Breast epithelium (tissue), 4 donors: ENCODE results near the gene MPG. TPM values are rescaled to one million over a fixed set of nuclear protein-coding genes. Genes with fewer than 3 reads are reported as not detected.

Source experiments
- DNase-seq, 2 donors: peaks; one replicate each; pipeline ENCODE4 v3.0.0-alpha.2; 2019; ENCODE audit warnings: low spot score in 2 of 2
- H3K27ac ChIP-seq, 2 donors: fragments of 200-600 bp; sonication (generic) in 1 of 2; one replicate each; pipeline ENCODE4 v1.5.1; 2016 to 2019; ENCODE audit warnings: mild to moderate bottlenecking in 1 of 2
- H3K27me3 ChIP-seq, 2 donors: fragments of 200-600 bp; sonication (generic) in 1 of 2; one replicate each; pipeline versions ENCODE4 v1.5.1 to v1.6.0; 2017 to 2019; ENCODE audit warnings: control low read depth in 1 of 2, mild to moderate bottlenecking in 1 of 2
- H3K36me3 ChIP-seq: fragments of 200-600 bp; one replicate; pipeline ENCODE4 v1.5.1; 2019
- H3K4me1 ChIP-seq, 2 donors: fragments of 200-600 bp; sonication (generic); one replicate each; pipeline ENCODE4 v1.5.1; 2016 to 2019; ENCODE audit warnings: control low read depth in 1 of 2
- H3K4me3 ChIP-seq, 3 donors: fragments of 200-600 bp; sonication (generic); 1 replicate in 2 of 3; 2 replicates in 1 of 3; pipeline ENCODE4 v1.5.1; 2016 to 2019; ENCODE audit warnings: mild to moderate bottlenecking in 3 of 3, moderate library complexity in 2 of 3
- H3K9me3 ChIP-seq, 2 donors: fragments of 200-600 bp; sonication (generic) in 1 of 2; one replicate each; pipeline ENCODE4 v1.5.1; 2016 to 2019; ENCODE audit warnings: control low read depth in 1 of 2
- CTCF ChIP-seq, 3 donors: fragments of 450-650 bp; IDR thresholded peaks; one replicate each; pipeline ENCODE4 v1.5.1; 2016 to 2017; ENCODE audit warnings: antibody characterized with exemption in 3 of 3, mild to moderate bottlenecking in 3 of 3, moderate library complexity in 3 of 3
- POLR2A ChIP-seq: fragments of 450-650 bp; IDR thresholded peaks from one replicate; pipeline ENCODE4 v1.6.1; 2016; ENCODE audit warnings: antibody characterized with exemption, mild to moderate bottlenecking, moderate library complexity
- POLR2AphosphoS5 ChIP-seq, 3 donors: sonication (generic); formaldehyde crosslinking; IDR thresholded peaks; one replicate each; pipeline ENCODE4 v1.6.1; 2017; ENCODE audit warnings: antibody characterized with exemption in 3 of 3
- intact Hi-C: fragments of 100-400 bp; cut with DNase I; formaldehyde crosslinking; loops from one replicate; pipeline ENCODE4 v1.15.1; 2023; ENCODE audit warnings: low total_unique reads
- total RNA-seq, 3 donors: library from RNA; depleted of rRNA; stranded (reverse); fragments of >200 nt; gene quantifications; one replicate each; pipeline ENCODE4 v1.1.0, GENCODE V29; 2016

The MPG gene
- total RNA-seq, 3 donors from 2014 or later, result 86.9 to 112 (median 89.1) TPM

DNA sequence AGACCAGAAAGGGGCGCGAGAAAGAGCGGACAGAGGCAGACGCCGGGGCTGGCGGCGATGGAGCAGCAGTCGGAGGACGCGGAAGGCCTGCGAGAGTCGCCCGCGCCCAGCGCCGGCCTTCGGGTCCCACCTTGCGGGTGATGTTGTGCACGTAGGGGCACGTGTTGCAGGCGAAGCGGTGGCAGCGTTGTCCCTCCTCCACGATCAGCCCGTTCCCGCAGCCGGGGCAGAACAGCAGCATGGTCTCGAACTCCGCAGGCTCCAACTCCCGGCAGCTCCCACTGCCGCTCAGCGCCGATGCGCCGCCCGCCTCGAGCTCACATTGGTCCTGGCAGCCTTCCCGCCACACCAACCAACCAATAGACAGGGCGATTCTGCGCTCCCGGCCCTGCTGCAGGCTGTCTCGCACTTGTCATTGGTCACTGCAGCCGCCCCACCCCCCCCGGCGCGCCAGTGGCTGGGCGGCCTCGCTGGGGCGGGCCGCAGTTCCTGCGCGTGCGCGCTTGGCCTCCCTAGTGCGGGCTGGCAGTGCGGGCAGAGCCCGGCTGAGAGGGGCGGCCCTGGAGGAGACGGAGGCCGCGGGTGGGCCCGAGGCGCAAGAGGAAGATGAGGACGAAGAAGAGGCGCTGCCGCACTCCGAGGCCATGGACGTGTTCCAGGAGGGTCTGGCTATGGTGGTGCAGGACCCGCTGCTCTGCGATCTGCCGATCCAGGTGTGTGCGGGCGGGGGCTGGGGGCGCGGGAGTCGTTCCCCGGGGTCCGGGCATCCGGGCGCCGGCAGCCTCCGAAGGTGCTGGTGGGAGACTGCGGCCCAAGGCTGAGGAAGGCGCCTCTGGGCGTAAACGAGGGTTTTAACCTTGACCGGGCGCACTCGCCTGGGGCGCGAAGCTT is 24.4 kb upstream of the MPG start, which contains the start of the genes POLR3K and SNRNP25:
TSS of gene POLR3K (minus strand) at position 263 of the 891 bp plus-strand sequence. CDS start at position 241, 22 bp downstream.
TSS of gene SNRNP25 (plus strand) at position 483 of the 891 bp plus-strand sequence. CDS start at position 672, 189 bp downstream.
- peak; percentile 100 for DNase-seq
- Histone ChIP-seq H3K27me3 (no peaks in the 10 kb centered on the region), H3K4me1 (no peaks in the 10 kb centered on the region), H3K27ac (peak within 1 kb of the TSS; percentile 48 to 66), H3K4me3 (peak within 1 kb of the TSS; percentile 80 to 85 (median 80)), H3K36me3 (peaks cover 3% of the 10 kb centered on the region), H3K9me3 (no peaks in the 10 kb centered on the region)
- TF ChIP-seq POLR2AphosphoS5 (IDR thresholded peaks at IDR 0.05), result peak; percentile 20 to 65 (median 29)
- TF ChIP-seq POLR2A, result no peak
- no peak for TF ChIP-seq CTCF (IDR thresholded peaks at IDR 0.05)
- intact Hi-C loops, result no loop called here

DNA sequence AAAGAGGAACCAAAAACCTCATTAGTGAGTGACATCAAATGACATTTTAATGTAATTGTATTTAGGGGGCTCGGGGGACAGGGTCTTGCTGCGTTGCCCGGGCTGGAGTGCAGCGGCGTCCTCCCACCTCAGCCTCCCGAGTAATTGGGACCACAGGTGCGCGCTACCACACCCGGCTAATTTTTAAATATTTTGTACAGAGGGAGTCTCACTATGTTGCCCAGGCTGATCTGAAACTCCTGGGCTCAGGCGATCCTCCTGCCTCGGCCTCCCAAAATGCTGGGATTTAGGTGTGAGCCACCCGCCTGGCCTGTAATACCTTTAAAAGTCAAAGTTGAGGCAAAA is 23.8 kb upstream of the MPG start:
- intact Hi-C loops, result no loop called here
- TF ChIP-seq POLR2AphosphoS5 (IDR thresholded peaks at IDR 0.05), result no peak
- TF ChIP-seq CTCF (IDR thresholded peaks at IDR 0.05), result no peak
- no peak for TF ChIP-seq POLR2A
- peak overlapping the region in 1 of 2 donors; percentile 48 for H3K27ac ChIP-seq
- H3K27me3 ChIP-seq, result no peaks in the 10 kb centered on the region
- H3K4me3 ChIP-seq, result peak overlapping the region; percentile 80 to 85 (median 80)
- no peak for DNase-seq
- peaks cover 5% of the 10 kb centered on the region for H3K36me3 ChIP-seq
- H3K4me1 ChIP-seq, result no peaks in the 10 kb centered on the region
- no peaks in the 10 kb centered on the region for H3K9me3 ChIP-seq

- H3K4me3 ChIP-seq, result no peak overlapping the region
- peaks cover 5% of the 10 kb centered on the region for H3K36me3 ChIP-seq
- no peaks in the 10 kb centered on the region for H3K4me1 ChIP-seq
- no peak overlapping the region for H3K27ac ChIP-seq
- intact Hi-C loops, result no loop called here
- DNase-seq, result no peak
- no peaks in the 10 kb centered on the region for H3K9me3 ChIP-seq
- no peaks in the 10 kb centered on the region for H3K27me3 ChIP-seq
- TF ChIP-seq POLR2AphosphoS5 (IDR thresholded peaks at IDR 0.05) (no peak), CTCF (IDR thresholded peaks at IDR 0.05) (no peak), POLR2A (no peak)
These were observed 22.4 kb upstream of the MPG start for GRCh38 chr16:55571-56136.

DNA sequence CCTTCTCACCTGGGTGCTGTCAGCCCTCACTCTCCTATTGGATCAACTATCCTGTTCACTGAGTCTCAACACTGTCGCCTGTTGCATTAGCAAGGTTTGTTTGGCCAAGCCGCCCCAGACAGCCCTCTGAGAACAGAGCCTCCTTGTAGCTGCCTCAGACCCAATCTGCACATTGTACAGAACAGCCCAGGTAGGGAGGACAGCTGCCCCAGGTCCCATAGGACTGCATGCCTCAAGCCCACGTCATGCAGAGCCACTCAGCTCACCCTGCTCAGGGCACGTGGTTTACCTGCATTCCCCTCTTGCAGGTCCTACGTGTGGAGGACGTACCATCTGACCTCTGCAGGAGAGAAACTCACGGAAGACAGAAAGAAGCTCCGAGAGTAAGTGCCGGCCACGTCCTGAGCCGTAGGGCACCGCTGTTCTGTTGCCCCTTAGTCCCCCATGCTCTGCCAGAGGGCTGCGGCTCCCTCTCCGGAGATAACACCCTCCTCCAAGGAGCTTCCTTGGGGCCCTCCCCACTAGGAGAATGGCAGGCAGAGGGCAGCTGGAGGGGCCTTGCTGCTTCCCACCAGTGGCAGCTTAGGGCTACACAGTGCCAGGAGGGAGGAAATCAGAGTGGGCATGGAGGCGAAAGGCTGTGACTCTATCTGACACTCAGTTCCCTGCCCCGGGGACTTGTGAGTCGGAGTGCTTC is 21.6 kb upstream of the MPG start:
- no peak for DNase-seq
- Histone ChIP-seq H3K36me3 (peaks cover 10% of the 10 kb centered on the region), H3K4me3 (no peak overlapping the region), H3K9me3 (no peaks in the 10 kb centered on the region), H3K27me3 (no peaks in the 10 kb centered on the region), H3K27ac (no peak overlapping the region), H3K4me1 (no peaks in the 10 kb centered on the region)
- TF ChIP-seq POLR2A (no peak), POLR2AphosphoS5 (IDR thresholded peaks at IDR 0.05) (no peak), CTCF (IDR thresholded peaks at IDR 0.05) (no peak)
- intact Hi-C loops, result no loop called here
